SK-N-SH (cell line): Measurements from ENCODE around the gene LPCAT2. TPM values are rescaled to one million over a fixed set of nuclear protein-coding genes. Genes with fewer than 3 reads are reported as not detected.

Experiments
- CTCF ChIA-PET: fragments of 300-600, 350-600 bp; formaldehyde crosslinking; extraction: SDS; loops from one replicate; lab custom pipeline; 2021; lab: Yijun Ruan, JAX
- POLR2A ChIA-PET: fragments of 350-600 bp; sonication (Branson Sonifier 250); formaldehyde crosslinking; extraction: SDS; loops from one replicate; lab custom pipeline; 2020; ENCODE audit warnings: antibody characterized with exemption, inconsistent platforms; lab: Yijun Ruan, JAX
- DNase-seq: peaks from one replicate; pipeline ENCODE4 v3.0.0; 2012
- H2AFZ ChIP-seq: fragments of 200-600 bp; sonication (generic); 2 replicates; pipeline ENCODE4 v1.8.1; 2016; ENCODE audit warnings: antibody characterized with exemption, mild to moderate bottlenecking, low read depth
- H3F3A ChIP-seq: fragments of 200-600 bp; sonication (generic); replicated peaks from 2 replicates; pipeline ENCODE3; 2016; ENCODE audit warnings: antibody characterized with exemption, mild to moderate bottlenecking; ENCODE audit not compliant: insufficient read depth
- H3K27ac ChIP-seq, 2 experiments: fragments of 200-500 bp in 1 of 2; fragments of 200-600 bp in 1 of 2; sonication (Bioruptor generic) in 1 of 2; sonication (generic), shearing (Covaris generic) in 1 of 2; 2 replicates each; pipeline versions ENCODE4 v1.5.1 to v1.6.1; 2014 to 2016; ENCODE audit warnings: low read depth in 2 of 2, inconsistent platforms in 1 of 2, low read length in 1 of 2, mild to moderate bottlenecking in 1 of 2, mixed read lengths in 1 of 2
- H3K27me3 ChIP-seq: fragments of 200-600 bp; sonication (generic), shearing (Covaris generic); 2 replicates; pipeline ENCODE4 v1.6.1; 2016; ENCODE audit warnings: mixed run types; ENCODE audit not compliant: insufficient read depth
- H3K36me3 ChIP-seq, 2 experiments: fragments of 200-500 bp in 1 of 2; fragments of 200-600 bp in 1 of 2; sonication (Bioruptor generic) in 1 of 2; sonication (generic) in 1 of 2; replicated peaks in 1 of 2; 2 replicates each; pipeline versions ENCODE3 to v1.5.1; 2014 to 2016; ENCODE audit warnings: low read length in 1 of 2, mild to moderate bottlenecking in 1 of 2; ENCODE audit not compliant: insufficient read depth in 2 of 2, control insufficient read depth in 1 of 2
- H3K4me1 ChIP-seq, 2 experiments: fragments of 200-500 bp in 1 of 2; fragments of 200-600 bp in 1 of 2; sonication (Bioruptor generic) in 1 of 2; sonication (generic), shearing (Covaris generic) in 1 of 2; 2 replicates each; pipeline versions ENCODE4 v1.5.1 to v1.6.1; 2014 to 2016; ENCODE audit warnings: low read depth in 1 of 2, low read length in 1 of 2, mixed run types in 1 of 2; ENCODE audit not compliant: insufficient read depth in 2 of 2, control insufficient read depth in 1 of 2
- H3K4me2 ChIP-seq: fragments of 200-600 bp; sonication (generic), shearing (Covaris generic); 2 replicates; pipeline ENCODE4 v1.6.1; 2017; ENCODE audit warnings: mixed run types
- H3K4me3 ChIP-seq, 2 experiments: fragments of 200-500 bp in 1 of 2; fragments of 200-600 bp in 1 of 2; sonication (Bioruptor generic) in 1 of 2; sonication (generic), shearing (Covaris generic) in 1 of 2; 2 replicates each; pipeline versions ENCODE4 v1.5.1 to v1.8.1; 2014 to 2016; ENCODE audit warnings: low read depth in 2 of 2, inconsistent platforms in 1 of 2, low read length in 1 of 2, mild to moderate bottlenecking in 1 of 2, mixed read lengths in 1 of 2, moderate library complexity in 1 of 2
- H3K79me2 ChIP-seq: fragments of 200-600 bp; sonication (generic); 2 replicates; pipeline ENCODE4 v1.8.1; 2017; ENCODE audit warnings: mild to moderate bottlenecking; ENCODE audit not compliant: insufficient read depth
- H3K9ac ChIP-seq: fragments of 200-600 bp; sonication (generic); 2 replicates; pipeline ENCODE4 v1.6.1; 2017; ENCODE audit warnings: mixed run types
- H3K9me2 ChIP-seq: fragments of 200-600 bp; sonication (generic); 2 replicates; pipeline ENCODE4 v1.6.1; 2017; ENCODE audit warnings: mixed run types
- H3K9me3 ChIP-seq: fragments of 200-600 bp; sonication (generic); 2 replicates; pipeline ENCODE4 v1.6.1; 2017; ENCODE audit warnings: mixed run types, mild to moderate bottlenecking, moderate library complexity
- H4K20me1 ChIP-seq: fragments of 200-600 bp; sonication (generic); 2 replicates; pipeline ENCODE4 v1.6.1; 2017; ENCODE audit warnings: mild to moderate bottlenecking, mixed run types; ENCODE audit not compliant: insufficient read depth
- CHD2 ChIP-seq: fragments of 150-350 bp; IDR thresholded peaks from 2 replicates; pipeline ENCODE4 v1.6.1; 2018; ENCODE audit warnings: low read length; ENCODE audit not compliant: partially characterized antibody
- ELF1 ChIP-seq: IDR thresholded peaks from 2 replicates; pipeline ENCODE4 v1.4.0; 2012
- EZH2phosphoT487 ChIP-seq: fragments of 200-600 bp; sonication (generic); IDR thresholded peaks from 2 replicates; pipeline ENCODE4 v1.6.1; 2017; ENCODE audit warnings: low read depth, mixed run types, mild to moderate bottlenecking, antibody characterized with exemption, moderate library complexity, borderline replicate concordance
- FOSL2 ChIP-seq: IDR thresholded peaks from 2 replicates; pipeline ENCODE4 v1.4.0; 2012; ENCODE audit warnings: low read depth, mild to moderate bottlenecking, moderate library complexity, borderline replicate concordance
- JUND ChIP-seq: IDR thresholded peaks from 2 replicates; pipeline ENCODE4 v1.4.0; 2012
- MEF2A ChIP-seq: IDR thresholded peaks from 2 replicates; pipeline ENCODE4 v1.4.0; 2012; ENCODE audit warnings: low read depth, borderline replicate concordance
- NFIC ChIP-seq: IDR thresholded peaks from 2 replicates; pipeline ENCODE4 v1.4.0; 2012; ENCODE audit warnings: borderline replicate concordance
- NRF1 ChIP-seq: IDR thresholded peaks from 2 replicates; pipeline ENCODE4 v1.6.1; 2012; ENCODE audit warnings: low read depth, mild to moderate bottlenecking, low read length
- RCOR1 ChIP-seq: fragments of 150-350 bp; IDR thresholded peaks from 2 replicates; pipeline ENCODE4 v1.6.1; 2017; ENCODE audit warnings: antibody characterized with exemption, low read length
- RFX5 ChIP-seq: IDR thresholded peaks from 2 replicates; pipeline ENCODE4 v1.6.1; 2012; ENCODE audit warnings: mild to moderate bottlenecking, improper control_type of control experiment, low read length
- RXRA ChIP-seq: IDR thresholded peaks from 2 replicates; pipeline ENCODE4 v1.4.0; 2012; ENCODE audit warnings: low read depth, mild to moderate bottlenecking, borderline replicate concordance
- TAF1 ChIP-seq: IDR thresholded peaks from 2 replicates; pipeline ENCODE4 v1.6.1; 2012; ENCODE audit warnings: low read depth, mild to moderate bottlenecking, low read length, moderate library complexity, borderline replicate concordance
- TCF12 ChIP-seq: IDR thresholded peaks from 2 replicates; pipeline ENCODE4 v1.4.0; 2012
- TEAD4 ChIP-seq: IDR thresholded peaks from 2 replicates; pipeline ENCODE4 v1.4.0; 2012; ENCODE audit warnings: mild to moderate bottlenecking, borderline replicate concordance; ENCODE audit not compliant: insufficient read depth
- ZBTB33 ChIP-seq: IDR thresholded peaks from 2 replicates; pipeline ENCODE4 v1.4.0; 2012; ENCODE audit warnings: low read depth, borderline replicate concordance
- WGBS: methylation state at CpG from one replicate; pipeline ENCODE4 v1.1.6; 2017; ENCODE audit warnings: low lambda C conversion rate; 5-methylcytosine and 5-hydroxymethylcytosine counted together
- polyA plus RNA-seq, 3 experiments: library from polyadenylated mRNA; depleted of rRNA; stranded (reverse); fragments of >200 nt; gene quantifications; 2 replicates each; pipeline ENCODE4 v1.2.3, GENCODE V29; 2012
- TF ChIP-seq, protein P1 (sequence below): IDR thresholded peaks from 2 replicates; pipeline ENCODE4; 2012
- TF ChIP-seq, protein P2 (sequence below): IDR thresholded peaks from 2 replicates; pipeline ENCODE4 v1.4.0; 2012; ENCODE audit warnings: low read depth

LPCAT2 gene
- polyA plus RNA-seq, 1 of the 3 experiments (the other 2 are of a cell fraction), result 9.1 TPM

GRCh38 chr16:55469821-55470532 lies 38.9 kb upstream of the LPCAT2 start:
- Histone ChIP-seq H3F3A (peaks cover 36% of the 10 kb centered on the region), H3K9me2 (no peaks in the 10 kb centered on the region), H3K79me2 (no peaks in the 10 kb centered on the region), H3K9ac (no peak overlapping the region), H3K4me3 (no peak overlapping the region), H3K27ac (peak overlapping the region in 1 of 2 experiments; percentile 86; a peak in 2 of 4 replicates), H3K27me3 (no peaks in the 10 kb centered on the region), H4K20me1 (no peaks in the 10 kb centered on the region), H3K4me1 (peaks cover 5 to 24% of the 10 kb centered on the region in 2 experiments; a peak in 3 of 4 replicates), H3K4me2 (peak overlapping the region; percentile 68; the same call in 1 of the 2 replicates), H3K9me3 (no peaks in the 10 kb centered on the region), H3K36me3 (no peaks in the 10 kb centered on the region), H2AFZ (peak overlapping the region; percentile 69; the same call in 1 of the 2 replicates)
- CTCF ChIA-PET, result interaction anchor here (0.6 to 6.3 kb wide), 10 partner anchors 9 to 886 kb away, joined by 3 to 124 read pairs (median 4); partner anchors contain the start of gene SLC6A2
- WGBS, result 90% methylated on average over 6 of the region's 9 CpGs
- no peak for DNase-seq
- POLR2A ChIA-PET, result interaction anchor here (1.2 kb wide), 1 partner anchor 182 kb away, joined by 3 read pairs; no protein-coding TSS in a partner anchor
- TF ChIP-seq JUND, result no peak
- no peak for TF ChIP-seq TEAD4
- TF ChIP-seq RFX5, result no peak
- TF ChIP-seq EZH2phosphoT487, result no peak

DNA sequence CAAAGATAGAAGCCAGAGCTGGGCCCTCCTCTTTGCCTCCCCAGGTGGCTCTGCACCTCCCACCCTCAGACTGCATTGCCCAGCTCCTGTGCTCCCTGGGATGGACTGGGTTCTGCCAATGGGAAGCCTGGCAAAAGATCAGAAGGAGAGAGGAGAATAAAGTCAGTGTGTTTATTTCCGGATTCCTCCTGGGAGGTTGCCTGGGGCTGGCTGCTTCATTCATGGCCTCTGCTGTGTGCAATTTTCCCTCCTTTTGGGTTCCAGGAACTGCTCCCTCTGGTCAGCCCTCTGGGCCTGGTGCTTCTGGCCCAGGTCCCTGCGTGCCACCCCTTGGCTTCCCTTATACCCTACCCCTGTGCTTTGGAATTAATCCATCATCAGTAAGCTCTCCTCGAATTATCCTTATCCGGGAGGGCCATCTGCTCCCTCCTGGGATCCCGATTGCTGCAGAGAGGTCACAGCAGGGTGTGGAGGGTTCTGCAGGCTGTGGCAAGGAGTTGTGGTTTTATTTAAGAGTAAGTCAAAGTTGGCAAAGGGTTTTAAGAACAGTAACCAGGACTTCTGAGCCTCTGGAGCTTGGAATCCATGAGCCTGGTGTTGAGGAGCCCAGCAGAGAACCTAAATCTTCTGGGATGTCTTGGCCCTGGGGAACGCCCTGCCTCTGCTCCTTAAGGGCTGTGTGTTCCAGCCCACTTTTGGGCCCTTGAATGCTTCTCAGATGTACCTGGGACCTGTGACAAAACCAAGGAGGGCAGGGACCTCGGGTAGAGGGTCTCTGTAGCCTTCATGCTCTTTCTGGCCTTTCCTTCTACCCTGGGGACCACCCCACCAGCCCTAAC lies 38.1 kb upstream of the LPCAT2 start:
- no peak overlapping the region for H3K4me3 ChIP-seq
- H3K9ac ChIP-seq, result peak overlapping the region; percentile 14; the same call in 1 of the 2 replicates
- H2AFZ ChIP-seq, result peak overlapping the region; percentile 69; the same call in 1 of the 2 replicates
- peak overlapping the region; percentile 68; the same call in 1 of the 2 replicates for H3K4me2 ChIP-seq
- peak overlapping the region; percentile 60 to 86 for H3K27ac ChIP-seq
- ChIA-PET POLR2A (interaction anchor here (1.2 kb wide), 1 partner anchor 181 kb away, joined by 3 read pairs; no protein-coding TSS in a partner anchor), CTCF (interaction anchor here (0.6 to 6.3 kb wide), 7 partner anchors 9 to 372 kb away, joined by 3 to 124 read pairs (median 3); partner anchors contain the start of gene SLC6A2)
- no peaks in the 10 kb centered on the region for H3K36me3 ChIP-seq
- TF ChIP-seq JUND (no peak), CHD2 (no peak), FOSL2 (no peak), TAF1 (no peak), TEAD4 (no peak), ZBTB33 (no peak), MEF2A (no peak), TCF12 (peak; percentile 57), RFX5 (no peak), NFIC (peak; percentile 40; the same call in 1 of the 2 replicates), NRF1 (no peak), RCOR1 (no peak), RXRA (peak; percentile 71; the same call in 1 of the 2 replicates), ELF1 (peak; percentile 48; the same call in 1 of the 2 replicates)
- TF ChIP-seq, protein P1, sequence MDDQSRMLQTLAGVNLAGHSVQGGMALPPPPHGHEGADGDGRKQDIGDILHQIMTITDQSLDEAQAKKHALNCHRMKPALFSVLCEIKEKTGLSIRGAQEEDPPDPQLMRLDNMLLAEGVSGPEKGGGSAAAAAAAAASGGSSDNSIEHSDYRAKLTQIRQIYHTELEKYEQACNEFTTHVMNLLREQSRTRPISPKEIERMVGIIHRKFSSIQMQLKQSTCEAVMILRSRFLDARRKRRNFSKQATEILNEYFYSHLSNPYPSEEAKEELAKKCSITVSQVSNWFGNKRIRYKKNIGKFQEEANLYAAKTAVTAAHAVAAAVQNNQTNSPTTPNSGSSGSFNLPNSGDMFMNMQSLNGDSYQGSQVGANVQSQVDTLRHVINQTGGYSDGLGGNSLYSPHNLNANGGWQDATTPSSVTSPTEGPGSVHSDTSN, result 0 out of 2 replicates have a peak, but pooled peaks have one; percentile 9
- TF ChIP-seq, protein P2, sequence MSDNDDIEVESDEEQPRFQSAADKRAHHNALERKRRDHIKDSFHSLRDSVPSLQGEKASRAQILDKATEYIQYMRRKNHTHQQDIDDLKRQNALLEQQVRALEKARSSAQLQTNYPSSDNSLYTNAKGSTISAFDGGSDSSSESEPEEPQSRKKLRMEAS, result peak; percentile 13; the same call in 1 of the 2 replicates
- no peak for DNase-seq
- no peaks in the 10 kb centered on the region for H3K9me2 ChIP-seq
- H4K20me1 ChIP-seq, result no peaks in the 10 kb centered on the region
- no peaks in the 10 kb centered on the region for H3K79me2 ChIP-seq
- peaks cover 36% of the 10 kb centered on the region for H3F3A ChIP-seq
- 39% methylated on average over 7 of the region's 7 CpGs for WGBS
- no peaks in the 10 kb centered on the region for H3K9me3 ChIP-seq
- peaks cover 5 to 24% of the 10 kb centered on the region in 2 experiments; a peak in 3 of 4 replicates for H3K4me1 ChIP-seq
- H3K27me3 ChIP-seq, result no peaks in the 10 kb centered on the region
